Motor neuron (in vitro differentiated cells): ENCODE results near the gene ZCCHC7. TPM values are rescaled to one million over a fixed set of nuclear protein-coding genes. Genes with fewer than 3 reads are reported as not detected.
"Not testable (repeated sequence)": the region's sequence is repeated elsewhere in the genome, so short reads cannot be mapped to it uniquely, and the experiment has no call there.

ENCODE experiments used
- ATAC-seq, 8 experiments: fragments of 200-7000 bp; cut with Tn5 transposase; replicated peaks in 6 of 8; 2 replicates each; pipeline ENCODE4 v1.8.0; 2021; ENCODE audit warnings: mild to moderate bottlenecking in 8 of 8, moderate library complexity in 8 of 8
- H3K27ac ChIP-seq, 2 donors: fragments of 250-450 bp; sonication (Bioruptor Pico); 2 replicates each; pipeline ENCODE4 v1.9.0; 2021; ENCODE audit warnings: antibody characterized with exemption in 2 of 2, mild to moderate bottlenecking in 2 of 2, moderate library complexity in 1 of 2
- H3K4me1 ChIP-seq, 2 donors: fragments of 250-450 bp; sonication (Bioruptor Pico); replicated peaks in 1 of 2; 2 replicates each; pipeline ENCODE4 v1.6.1; 2021; ENCODE audit warnings: antibody characterized with exemption in 2 of 2, mild to moderate bottlenecking in 2 of 2, moderate library complexity in 1 of 2
- H3K4me3 ChIP-seq, 5 donors: fragments of 250-450 bp; sonication (Bioruptor Pico); 2 replicates each; pipeline ENCODE4 v1.9.0; 2021; ENCODE audit warnings: antibody characterized with exemption in 5 of 5, mild to moderate bottlenecking in 5 of 5, moderate library complexity in 4 of 5
- WGBS, 10 experiments: fragments of 450-650 bp; shearing (Covaris generic); methylation state at CpG; one replicate each; pipeline ENCODE4 v1.0.0; 2022; 5-methylcytosine and 5-hydroxymethylcytosine counted together
- in situ Hi-C, 9 experiments: fragments of 400-800 bp; cut with MboI; loops; one replicate each; pipeline ENCODE4 v1.15.0; 2021; ENCODE audit warnings: low sequenced_read_pairs in 9 of 9, low pct_unique_long_range_greater_than_20kb in 2 of 9; ENCODE audit not compliant: unreplicated experiment in 9 of 9
- total RNA-seq, 8 experiments: library from RNA; unstranded; fragments of 300-600 nt; gene quantifications; 2 replicates each; pipeline versions ENCODE4 v1.2.3 to v1.2.4, GENCODE V29; 2022

Gene ZCCHC7
- total RNA-seq: 10 to 100 TPM; 17.2 to 48.3 (median 25.3) TPM

- in situ Hi-C loops: no loop called here
- WGBS, 10 experiments: 0 to 24% (median 10%) methylated on average over 6 to 20 of the region's 82 CpGs; no CpG with 5 or more reads in 5 of the 10 experiments
- peak within 1 kb of the TSS; percentile 58 to 88 (median 74) for H3K4me3 ChIP-seq
- H3K4me1 ChIP-seq: peaks cover 4 to 10% of the 10 kb centered on the region in 2 donors
- H3K27ac ChIP-seq: peak within 1 kb of the TSS; percentile 96 to 97
- ATAC-seq: peak; percentile 94 to 97 (median 96)
Measured at GRCh38 chr9:37119907-37120842, at the start of gene ZCCHC7. ZCCHC7 (plus strand) TSS chr9:37120574.

- ATAC-seq, in situ Hi-C loops, H3K27ac ChIP-seq, H3K4me1 ChIP-seq, H3K4me3 ChIP-seq: not testable (repeated sequence)
- 46 to 100% (median 94%) methylated on average over 1 to 2 of the region's 4 CpGs; no CpG with 5 or more reads in 5 of the 10 experiments for WGBS, 10 experiments
Measured at GRCh38 chr9:37074790-37075189, 45.6 kb upstream of the ZCCHC7 start.

GRCh38 chr9:37079370-37080164 is 40.8 kb upstream of the ZCCHC7 start:
- H3K4me3 ChIP-seq: peak overlapping the region; percentile 51 to 94 (median 88)
- peak; percentile 90 to 96 (median 94) for ATAC-seq
- in situ Hi-C loops: no loop called here
- H3K27ac ChIP-seq: peak overlapping the region; percentile 89 to 90
- 0 to 21% (median 6%) methylated on average over 2 to 17 of the region's 63 CpGs; no CpG with 5 or more reads in 2 of the 10 experiments for WGBS, 10 experiments
- peaks cover 0 to 20% of the 10 kb centered on the region in 2 donors for H3K4me1 ChIP-seq

GRCh38 chr9:37080165-37080628 is 40.2 kb upstream of the ZCCHC7 start:
- peak overlapping the region; percentile 89 to 90 for H3K27ac ChIP-seq
- peaks cover 0 to 20% of the 10 kb centered on the region in 2 donors for H3K4me1 ChIP-seq
- WGBS, 10 experiments: 0 to 2% (median 0%) methylated on average over 1 to 18 of the region's 32 CpGs; no CpG with 5 or more reads in 4 of the 10 experiments
- ATAC-seq: peak; percentile 20 to 63 (median 29)
- in situ Hi-C loops: not testable (repeated sequence)
- peak overlapping the region; percentile 51 to 94 (median 88) for H3K4me3 ChIP-seq

GRCh38 chr9:37081507-37081906 is 38.9 kb upstream of the ZCCHC7 start:
- ATAC-seq, H3K27ac ChIP-seq, in situ Hi-C loops: not testable (repeated sequence)
- Histone ChIP-seq H3K4me1 (peaks cover 0 to 20% of the 10 kb centered on the region in 2 donors), H3K4me3 (peak overlapping the region in 3 of 5 donors; percentile 0 to 94 (median 51))
- 84 to 98% (median 95%) methylated on average over 4 to 14 of the region's 20 CpGs for WGBS, 10 experiments

- 45 to 100% (median 93%) methylated on average over 1 to 4 of the region's 4 CpGs for WGBS, 10 experiments
- no peak overlapping the region for H3K27ac ChIP-seq
- no peak for ATAC-seq
- no peak overlapping the region for H3K4me3 ChIP-seq
- in situ Hi-C loops: no loop called here
- peaks cover 0 to 20% of the 10 kb centered on the region in 2 donors for H3K4me1 ChIP-seq
Measured at GRCh38 chr9:37082214-37082765, 38.1 kb upstream of the ZCCHC7 start.

GRCh38 chr9:37083654-37084053 is 36.7 kb upstream of the ZCCHC7 start:
- peaks cover 0 to 20% of the 10 kb centered on the region in 2 donors for H3K4me1 ChIP-seq
- no peak overlapping the region for H3K27ac ChIP-seq
- no peak for ATAC-seq
- in situ Hi-C loops: no loop called here
- no peak overlapping the region for H3K4me3 ChIP-seq

GRCh38 chr9:37085233-37085632 is 35.1 kb upstream of the ZCCHC7 start:
- in situ Hi-C loops: no loop called here
- H3K27ac ChIP-seq: no peak overlapping the region
- 71 to 100% (median 95%) methylated on average over 1 of the region's 1 CpG; no CpG with 5 or more reads in 2 of the 10 experiments for WGBS, 10 experiments
- no peak for ATAC-seq
- H3K4me1 ChIP-seq: peaks cover 0 to 17% of the 10 kb centered on the region in 2 donors
- H3K4me3 ChIP-seq: no peak overlapping the region

- 100% methylated on average over 1 of the region's 5 CpGs; no CpG with 5 or more reads in 4 of the 10 experiments for WGBS, 10 experiments
- H3K4me1 ChIP-seq, H3K27ac ChIP-seq, ATAC-seq, H3K4me3 ChIP-seq, in situ Hi-C loops: not testable (repeated sequence)
Measured at GRCh38 chr9:37092714-37093295, 27.6 kb upstream of the ZCCHC7 start.

GRCh38 chr9:37094751-37095150 is 25.6 kb upstream of the ZCCHC7 start:
- whole genome bisulfite sequencing, 10 experiments: 43 to 100% (median 100%) methylated on average over 1 of the region's 1 CpG; no CpG with 5 or more reads in 6 of the 10 experiments
- in situ Hi-C loops: no loop called here
- Histone ChIP-seq H3K4me3 (no peak overlapping the region), H3K27ac (no peak overlapping the region), H3K4me1 (no peaks in the 10 kb centered on the region)
- no peak for ATAC-seq

GRCh38 chr9:37096628-37097027 is 23.7 kb upstream of the ZCCHC7 start:
- Histone ChIP-seq H3K27ac (no peak overlapping the region), H3K4me1 (no peaks in the 10 kb centered on the region), H3K4me3 (no peak overlapping the region)
- 80 to 100% (median 86%) methylated on average over 1 to 4 of the region's 4 CpGs; no CpG with 5 or more reads in 3 of the 10 experiments for WGBS, 10 experiments
- in situ Hi-C loops: no loop called here
- no peak for ATAC-seq

GRCh38 chr9:37097294-37097693 is 23.1 kb upstream of the ZCCHC7 start:
- 0 to 100% (median 40%) methylated on average over 1 of the region's 1 CpG; no CpG with 5 or more reads in 5 of the 10 experiments for WGBS, 10 experiments
- Histone ChIP-seq H3K27ac (no peak overlapping the region), H3K4me1 (no peaks in the 10 kb centered on the region), H3K4me3 (no peak overlapping the region)
- in situ Hi-C loops: no loop called here
- no peak for ATAC-seq
